GM12873 (cell line): ENCODE results near the gene ARFRP1.

Source experiments
- CTCF ChIP-seq: IDR thresholded peaks from 2 replicates; pipeline ENCODE4 v1.5.1; 2012; ENCODE audit warnings: low read depth, mild to moderate bottlenecking, moderate library complexity, low read length, control low read depth; ENCODE audit not compliant: insufficient read depth; ENCODE audit errors: missing control alignments

ARFRP1 gene

GRCh38 chr20:63733579-63734081, 25.9 kb upstream of the ARFRP1 start:
- TF ChIP-seq CTCF = no peak

GRCh38 chr20:63733117-63733516, 25.3 kb upstream of the ARFRP1 start:
- no peak for TF ChIP-seq CTCF

GRCh38 chr20:63732118-63733095, 24.6 kb upstream of the ARFRP1 start:
- TF ChIP-seq CTCF = no peak

DNA sequence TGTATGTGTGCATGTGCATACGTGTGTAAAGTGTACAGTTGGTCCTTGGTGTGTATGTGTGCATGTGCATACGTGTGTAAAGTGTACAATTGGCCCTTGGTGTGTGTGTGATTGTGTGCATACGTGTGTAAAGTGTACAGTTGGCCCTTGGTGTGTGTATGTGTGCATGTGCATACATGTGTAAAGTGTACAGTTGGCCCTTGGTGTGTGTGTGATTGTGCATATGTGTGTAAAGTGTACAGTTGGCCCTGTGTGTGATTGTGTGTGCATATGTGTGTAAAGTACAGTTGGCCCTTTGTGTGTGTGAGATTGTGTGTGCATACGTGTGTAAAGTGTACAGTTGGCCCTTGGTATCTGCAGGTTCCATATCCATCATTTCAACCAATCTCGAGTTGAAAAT, 23.6 kb upstream of the ARFRP1 start:
- TF ChIP-seq CTCF = no peak

- no peak for TF ChIP-seq CTCF
Observed at GRCh38 chr20:63718996-63719395, 11.2 kb upstream of the ARFRP1 start.

DNA sequence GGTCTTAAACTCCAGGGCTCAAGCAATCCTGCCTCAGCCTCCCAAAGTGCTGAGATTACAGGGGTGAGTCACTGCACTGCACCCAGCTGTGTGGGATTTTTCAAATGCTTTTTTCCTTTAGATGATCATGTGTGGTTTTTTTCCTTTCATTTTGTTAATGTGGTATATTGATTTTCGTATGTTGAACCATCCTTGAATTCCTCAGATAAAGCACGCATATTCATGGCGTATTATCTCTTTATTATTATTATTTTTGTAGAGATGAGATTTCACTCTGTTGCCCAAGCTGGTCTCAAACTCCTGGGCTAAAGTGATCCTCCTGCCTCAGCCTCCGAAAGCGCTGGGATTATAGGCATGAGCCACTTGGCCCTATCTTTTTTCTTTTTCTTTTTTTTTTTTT, 7.1 kb upstream of the ARFRP1 start:
- no peak for TF ChIP-seq CTCF

GRCh38 chr20:63712191-63712590, 4.4 kb upstream of the ARFRP1 start:
- TF ChIP-seq CTCF = no peak
